ENCODE results near the gene SAP30BP.

DNA sequence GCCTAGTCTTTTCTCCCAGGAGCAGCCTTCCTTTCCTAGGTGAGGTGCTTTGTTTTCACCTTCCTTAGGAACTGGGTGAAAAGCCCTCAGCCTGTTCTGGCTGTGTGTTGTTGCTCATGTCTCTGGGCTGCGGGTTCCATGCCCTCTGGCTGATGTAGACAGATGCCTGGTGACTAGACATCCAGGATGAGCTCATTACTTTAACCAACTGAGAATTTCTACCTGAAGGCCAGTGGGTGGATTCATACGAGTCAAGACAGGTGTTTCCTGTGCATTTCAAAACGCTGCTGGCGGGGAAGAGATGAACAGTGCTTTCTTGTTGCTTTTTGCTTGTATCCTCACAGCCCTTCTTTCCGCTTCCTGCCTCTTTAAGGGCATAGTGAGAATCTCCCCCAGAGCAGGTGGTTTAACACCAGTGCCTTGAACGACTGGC lies 22.3 kb downstream of the SAP30BP start:
- TF ChIP-seq EZH2 (IDR thresholded peaks at IDR 0.05; ENCODE audit: low read depth, unreplicated experiment) (no peak), CREB1 (CRISPR knock-in tag; IDR thresholded peaks at IDR 0.05; ENCODE audit: low read depth) (no peak), POLR2AphosphoS5 (IDR thresholded peaks at IDR 0.05; ENCODE audit: low read depth) (no peak), EZH2phosphoT487 (IDR thresholded peaks at IDR 0.05; ENCODE audit: unreplicated experiment) (no peak)
- TF ChIP-seq, protein P1, sequence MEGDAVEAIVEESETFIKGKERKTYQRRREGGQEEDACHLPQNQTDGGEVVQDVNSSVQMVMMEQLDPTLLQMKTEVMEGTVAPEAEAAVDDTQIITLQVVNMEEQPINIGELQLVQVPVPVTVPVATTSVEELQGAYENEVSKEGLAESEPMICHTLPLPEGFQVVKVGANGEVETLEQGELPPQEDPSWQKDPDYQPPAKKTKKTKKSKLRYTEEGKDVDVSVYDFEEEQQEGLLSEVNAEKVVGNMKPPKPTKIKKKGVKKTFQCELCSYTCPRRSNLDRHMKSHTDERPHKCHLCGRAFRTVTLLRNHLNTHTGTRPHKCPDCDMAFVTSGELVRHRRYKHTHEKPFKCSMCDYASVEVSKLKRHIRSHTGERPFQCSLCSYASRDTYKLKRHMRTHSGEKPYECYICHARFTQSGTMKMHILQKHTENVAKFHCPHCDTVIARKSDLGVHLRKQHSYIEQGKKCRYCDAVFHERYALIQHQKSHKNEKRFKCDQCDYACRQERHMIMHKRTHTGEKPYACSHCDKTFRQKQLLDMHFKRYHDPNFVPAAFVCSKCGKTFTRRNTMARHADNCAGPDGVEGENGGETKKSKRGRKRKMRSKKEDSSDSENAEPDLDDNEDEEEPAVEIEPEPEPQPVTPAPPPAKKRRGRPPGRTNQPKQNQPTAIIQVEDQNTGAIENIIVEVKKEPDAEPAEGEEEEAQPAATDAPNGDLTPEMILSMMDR (conservative IDR thresholded peaks at IDR 0.05; ENCODE audit: low read depth in 2 of 2), result no peak
- TF ChIP-seq, protein P2, sequence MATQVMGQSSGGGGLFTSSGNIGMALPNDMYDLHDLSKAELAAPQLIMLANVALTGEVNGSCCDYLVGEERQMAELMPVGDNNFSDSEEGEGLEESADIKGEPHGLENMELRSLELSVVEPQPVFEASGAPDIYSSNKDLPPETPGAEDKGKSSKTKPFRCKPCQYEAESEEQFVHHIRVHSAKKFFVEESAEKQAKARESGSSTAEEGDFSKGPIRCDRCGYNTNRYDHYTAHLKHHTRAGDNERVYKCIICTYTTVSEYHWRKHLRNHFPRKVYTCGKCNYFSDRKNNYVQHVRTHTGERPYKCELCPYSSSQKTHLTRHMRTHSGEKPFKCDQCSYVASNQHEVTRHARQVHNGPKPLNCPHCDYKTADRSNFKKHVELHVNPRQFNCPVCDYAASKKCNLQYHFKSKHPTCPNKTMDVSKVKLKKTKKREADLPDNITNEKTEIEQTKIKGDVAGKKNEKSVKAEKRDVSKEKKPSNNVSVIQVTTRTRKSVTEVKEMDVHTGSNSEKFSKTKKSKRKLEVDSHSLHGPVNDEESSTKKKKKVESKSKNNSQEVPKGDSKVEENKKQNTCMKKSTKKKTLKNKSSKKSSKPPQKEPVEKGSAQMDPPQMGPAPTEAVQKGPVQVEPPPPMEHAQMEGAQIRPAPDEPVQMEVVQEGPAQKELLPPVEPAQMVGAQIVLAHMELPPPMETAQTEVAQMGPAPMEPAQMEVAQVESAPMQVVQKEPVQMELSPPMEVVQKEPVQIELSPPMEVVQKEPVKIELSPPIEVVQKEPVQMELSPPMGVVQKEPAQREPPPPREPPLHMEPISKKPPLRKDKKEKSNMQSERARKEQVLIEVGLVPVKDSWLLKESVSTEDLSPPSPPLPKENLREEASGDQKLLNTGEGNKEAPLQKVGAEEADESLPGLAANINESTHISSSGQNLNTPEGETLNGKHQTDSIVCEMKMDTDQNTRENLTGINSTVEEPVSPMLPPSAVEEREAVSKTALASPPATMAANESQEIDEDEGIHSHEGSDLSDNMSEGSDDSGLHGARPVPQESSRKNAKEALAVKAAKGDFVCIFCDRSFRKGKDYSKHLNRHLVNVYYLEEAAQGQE (IDR thresholded peaks at IDR 0.05; ENCODE audit: unreplicated experiment), result no peak

Measured in GM23338 (cell line).